PC-3 (cell line): ENCODE results near the gene FBXL4. TPM values are rescaled to one million over a fixed set of nuclear protein-coding genes. Genes with fewer than 3 reads are reported as not detected.

Experiments
- ATAC-seq: fragments of 200-7000 bp; cut with Tn5 transposase; 2 replicates; pipeline ENCODE4 v1.9.1; 2020; ENCODE audit warnings: mild to moderate bottlenecking, moderate library complexity
- BruUV-seq: library from RNA; stranded (reverse); fragments of 400-500 nt; replicated peaks from 2 replicates; lab custom pipeline; 2021; lab: Mats Ljungman, UMichigan
- CTCF ChIA-PET: fragments of 300-600 bp; sonication (Branson Sonifier 250); formaldehyde crosslinking; loops from one replicate; lab custom pipeline; 2022; ENCODE audit warnings: antibody characterized with exemption; lab: Charles Lee
- POLR2A ChIA-PET: fragments of 300-600 bp; sonication (Branson Sonifier 250); formaldehyde crosslinking; loops from one replicate; lab custom pipeline; 2022; ENCODE audit warnings: antibody characterized with exemption; ENCODE audit not compliant: unreplicated experiment; lab: Charles Lee
- DNase-seq: peaks from one replicate; pipeline ENCODE4 v3.0.0-alpha.2; 2015
- H2AFZ ChIP-seq: fragments of 300-600 bp; sonication (generic); 2 replicates; pipeline ENCODE4 v1.6.0; 2016; ENCODE audit warnings: antibody characterized with exemption, low read length
- H3F3A ChIP-seq: fragments of 300-600 bp; sonication (generic); one replicate; pipeline ENCODE4 v1.6.0; 2017; ENCODE audit warnings: antibody characterized with exemption, low read length, control low read depth, mild to moderate bottlenecking; ENCODE audit not compliant: unreplicated experiment
- H3K27ac ChIP-seq: fragments of 300-600 bp; sonication (generic); 2 replicates; pipeline ENCODE4 v1.5.1; 2016; ENCODE audit warnings: mild to moderate bottlenecking, low read length
- H3K27me3 ChIP-seq: fragments of 300-600 bp; sonication (generic); 2 replicates; pipeline ENCODE4 v1.6.1; 2016; ENCODE audit warnings: low read length, mixed read lengths
- H3K36me3 ChIP-seq: fragments of 300-600 bp; sonication (generic); 2 replicates; pipeline ENCODE4 v1.6.1; 2016; ENCODE audit warnings: low read depth, mixed run types, low read length, mixed read lengths
- H3K4me1 ChIP-seq: fragments of 300-600 bp; sonication (generic); 2 replicates; pipeline ENCODE4 v1.5.1; 2016; ENCODE audit warnings: low read length; ENCODE audit not compliant: insufficient read depth
- H3K4me2 ChIP-seq: fragments of 300-600 bp; sonication (generic); 2 replicates; pipeline ENCODE4 v1.6.0; 2016; ENCODE audit warnings: low read length
- H3K4me3 ChIP-seq: fragments of 300-600 bp; sonication (generic); 2 replicates; pipeline ENCODE4 v1.5.1; 2016; ENCODE audit warnings: mild to moderate bottlenecking, low read length, mixed read lengths
- H3K79me2 ChIP-seq: fragments of 300-600 bp; sonication (generic); 2 replicates; pipeline ENCODE4 v1.6.1; 2017; ENCODE audit warnings: low read length, mixed read lengths
- H3K9ac ChIP-seq: fragments of 300-600 bp; sonication (generic); 2 replicates; pipeline ENCODE4 v1.6.0; 2016; ENCODE audit warnings: mild to moderate bottlenecking, low read length
- H3K9me2 ChIP-seq: fragments of 300-600 bp; sonication (generic); replicated peaks from 2 replicates; pipeline ENCODE4 v1.6.1; 2016; ENCODE audit warnings: mixed run types, low read length, mixed read lengths
- H3K9me3 ChIP-seq: fragments of 300-600 bp; sonication (generic); 2 replicates; pipeline ENCODE4 v1.6.1; 2016; ENCODE audit warnings: low read length, mixed read lengths
- H4K20me1 ChIP-seq: fragments of 300-600 bp; sonication (generic); 2 replicates; pipeline ENCODE4 v1.6.1; 2016; ENCODE audit warnings: low read length, mixed read lengths
- EZH2 ChIP-seq: fragments of 300-600 bp; sonication (generic); IDR thresholded peaks from one replicate; pipeline ENCODE4 v1.6.1; 2017; ENCODE audit warnings: antibody characterized with exemption, mild to moderate bottlenecking, low read length; ENCODE audit not compliant: unreplicated experiment
- EZH2phosphoT487 ChIP-seq: fragments of 300-600 bp; sonication (generic); IDR thresholded peaks from 2 replicates; pipeline ENCODE4 v1.6.1; 2018; ENCODE audit warnings: mild to moderate bottlenecking, antibody characterized with exemption, low read length, borderline replicate concordance
- intact Hi-C: fragments of 100-400 bp; cut with micrococcal nuclease; formaldehyde crosslinking; loops from 2 replicates; pipeline ENCODE4 v1.9.0; 2023
- total RNA-seq: library from RNA; depleted of rRNA; stranded (reverse); fragments of >200 nt; gene quantifications from 2 replicates; pipeline ENCODE4 v1.2.3, GENCODE V29; 2014
- TF ChIP-seq, protein P1 (sequence below): fragments of 300-600 bp; sonication (generic); conservative IDR thresholded peaks from 2 replicates; pipeline ENCODE4 v1.5.1; 2017; ENCODE audit warnings: antibody characterized with exemption, low read depth, mild to moderate bottlenecking, low read length

FBXL4 gene
- total RNA-seq, 1 experiment from 2014 or later: 3.8 TPM

GRCh38 chr6:98838032-98838431 lies 109.7 kb downstream of the FBXL4 start:
- H2AFZ ChIP-seq: no peak overlapping the region
- POLR2A ChIA-PET: no interaction called here
- DNase-seq (no peak), ATAC-seq (no peak)
- no peaks in the 10 kb centered on the region for H3K36me3 ChIP-seq
- H3K27ac ChIP-seq: no peak overlapping the region
- H3K79me2 ChIP-seq: no peaks in the 10 kb centered on the region
- H3K27me3 ChIP-seq: peaks cover 94% of the 10 kb centered on the region
- H3F3A ChIP-seq: no peaks in the 10 kb centered on the region
- H3K4me3 ChIP-seq: no peak overlapping the region
- H4K20me1 ChIP-seq: no peaks in the 10 kb centered on the region
- intact Hi-C loops: no loop called here
- H3K9ac ChIP-seq: no peak overlapping the region
- TF ChIP-seq EZH2phosphoT487 (no peak), EZH2 (no peak)
- TF ChIP-seq, protein P1, sequence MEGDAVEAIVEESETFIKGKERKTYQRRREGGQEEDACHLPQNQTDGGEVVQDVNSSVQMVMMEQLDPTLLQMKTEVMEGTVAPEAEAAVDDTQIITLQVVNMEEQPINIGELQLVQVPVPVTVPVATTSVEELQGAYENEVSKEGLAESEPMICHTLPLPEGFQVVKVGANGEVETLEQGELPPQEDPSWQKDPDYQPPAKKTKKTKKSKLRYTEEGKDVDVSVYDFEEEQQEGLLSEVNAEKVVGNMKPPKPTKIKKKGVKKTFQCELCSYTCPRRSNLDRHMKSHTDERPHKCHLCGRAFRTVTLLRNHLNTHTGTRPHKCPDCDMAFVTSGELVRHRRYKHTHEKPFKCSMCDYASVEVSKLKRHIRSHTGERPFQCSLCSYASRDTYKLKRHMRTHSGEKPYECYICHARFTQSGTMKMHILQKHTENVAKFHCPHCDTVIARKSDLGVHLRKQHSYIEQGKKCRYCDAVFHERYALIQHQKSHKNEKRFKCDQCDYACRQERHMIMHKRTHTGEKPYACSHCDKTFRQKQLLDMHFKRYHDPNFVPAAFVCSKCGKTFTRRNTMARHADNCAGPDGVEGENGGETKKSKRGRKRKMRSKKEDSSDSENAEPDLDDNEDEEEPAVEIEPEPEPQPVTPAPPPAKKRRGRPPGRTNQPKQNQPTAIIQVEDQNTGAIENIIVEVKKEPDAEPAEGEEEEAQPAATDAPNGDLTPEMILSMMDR: no peak
- H3K4me1 ChIP-seq: no peaks in the 10 kb centered on the region; the same call in 1 of the 2 replicates
- no TSS peak for BruUV-seq
- H3K9me3 ChIP-seq: no peaks in the 10 kb centered on the region
- H3K9me2 ChIP-seq: no peaks in the 10 kb centered on the region
- CTCF ChIA-PET: interaction anchor here (0.6 kb wide), 1 partner anchor 1398 kb away, joined by 3 read pairs; no protein-coding TSS in a partner anchor
- no peak overlapping the region for H3K4me2 ChIP-seq

GRCh38 chr6:98836962-98837944 lies 110.5 kb downstream of the FBXL4 start:
- ATAC-seq (no peak), DNase-seq (no peak)
- Histone ChIP-seq H3K9me3 (no peaks in the 10 kb centered on the region), H3K4me3 (no peak overlapping the region), H3K4me1 (no peaks in the 10 kb centered on the region; the same call in 1 of the 2 replicates), H3F3A (no peaks in the 10 kb centered on the region), H3K27me3 (peaks cover 93% of the 10 kb centered on the region), H3K79me2 (no peaks in the 10 kb centered on the region), H2AFZ (no peak overlapping the region), H3K4me2 (no peak overlapping the region), H3K9me2 (no peaks in the 10 kb centered on the region), H3K9ac (no peak overlapping the region), H4K20me1 (no peaks in the 10 kb centered on the region), H3K36me3 (no peaks in the 10 kb centered on the region), H3K27ac (no peak overlapping the region)
- CTCF ChIA-PET: no interaction called here
- intact Hi-C loops: no loop called here
- POLR2A ChIA-PET: no interaction called here
- no TSS peak for BruUV-seq
- no peak for TF ChIP-seq EZH2phosphoT487
- TF ChIP-seq, protein P1: no peak
- TF ChIP-seq EZH2: no peak
